SU-DHL-6 (cell line): Measurements from ENCODE around the gene GABBR2.

ENCODE experiments used
- H2AFZ ChIP-seq: fragments of 200-600 bp; sonication (generic); 2 replicates; pipeline ENCODE4 v1.6.1; 2014; ENCODE audit warnings: low read depth, mild to moderate bottlenecking, moderate library complexity, mixed read lengths, antibody characterized with exemption, low read length; ENCODE audit not compliant: severe bottlenecking
- H3F3A ChIP-seq: fragments of 200-600 bp; shearing (Covaris generic); 2 replicates; pipeline ENCODE4 v1.6.0; 2016; ENCODE audit warnings: antibody characterized with exemption, mild to moderate bottlenecking; ENCODE audit not compliant: insufficient read depth
- H3K27ac ChIP-seq: fragments of 200-600 bp; sonication (generic); 2 replicates; pipeline ENCODE4 v1.5.1; 2016; ENCODE audit warnings: low read depth, mild to moderate bottlenecking, low read length, moderate library complexity, mixed read lengths
- H3K27me3 ChIP-seq: fragments of 200-600 bp; sonication (generic), shearing (Covaris generic); 2 replicates; pipeline ENCODE4 v1.6.0; 2014; ENCODE audit warnings: mild to moderate bottlenecking, low read length
- H3K36me3 ChIP-seq: fragments of 200-600 bp; sonication (generic); 2 replicates; pipeline ENCODE4 v1.6.1; 2014; ENCODE audit warnings: mild to moderate bottlenecking, low read length, mixed read lengths
- H3K4me2 ChIP-seq: fragments of 300-600, 200-600 bp; shearing (Covaris generic), sonication (generic); 2 replicates; pipeline ENCODE4 v1.6.0; 2014; ENCODE audit warnings: low read length, low read depth, mild to moderate bottlenecking; ENCODE audit not compliant: poor library complexity, severe bottlenecking
- H3K4me3 ChIP-seq: fragments of 200-600 bp; sonication (generic); 2 replicates; pipeline ENCODE4 v1.5.1; 2014; ENCODE audit warnings: antibody characterized with exemption, low read length, mild to moderate bottlenecking, mixed read lengths; ENCODE audit not compliant: insufficient read depth, poor library complexity, severe bottlenecking
- H3K79me2 ChIP-seq: fragments of 200-600 bp; sonication (generic); 2 replicates; pipeline ENCODE4 v1.6.1; 2014; ENCODE audit warnings: mild to moderate bottlenecking, low read length, moderate library complexity; ENCODE audit not compliant: insufficient read depth
- H3K9ac ChIP-seq: fragments of 200-600 bp; sonication (generic); 2 replicates; pipeline ENCODE4 v1.7.0; 2014; ENCODE audit warnings: mild to moderate bottlenecking, low read length
- H3K9me2 ChIP-seq: fragments of 200-600 bp; sonication (generic); replicated peaks from 2 replicates; pipeline ENCODE4 v1.6.1; 2014; ENCODE audit warnings: low read length; ENCODE audit not compliant: insufficient read depth
- H3K9me3 ChIP-seq: fragments of 200-600 bp; sonication (generic); 2 replicates; pipeline ENCODE4 v1.6.1; 2014; ENCODE audit warnings: low read length, mixed read lengths; ENCODE audit not compliant: insufficient read depth
- H4K20me1 ChIP-seq: fragments of 200-600 bp; sonication (generic); 2 replicates; pipeline ENCODE4 v1.6.1; 2014; ENCODE audit warnings: low read depth, mild to moderate bottlenecking, antibody characterized with exemption, low read length, moderate library complexity, mixed read lengths
- CTCF ChIP-seq: fragments of 200-600 bp; sonication (generic); IDR thresholded peaks from one replicate; pipeline ENCODE4 v1.5.1; 2017; ENCODE audit warnings: antibody characterized with exemption, mild to moderate bottlenecking, low read length, moderate library complexity; ENCODE audit not compliant: insufficient read depth, poor library complexity, severe bottlenecking
- EZH2phosphoT487 ChIP-seq: fragments of 200-600 bp; sonication (generic), shearing (Covaris generic); conservative IDR thresholded peaks from 2 replicates; pipeline ENCODE4 v1.6.1; 2018; ENCODE audit warnings: mild to moderate bottlenecking, antibody characterized with exemption, low read length, moderate library complexity, mixed read lengths

The GABBR2 gene

GRCh38 chr9:98429613-98430012, 279.1 kb downstream of the GABBR2 start:
- TF ChIP-seq CTCF (no peak), EZH2phosphoT487 (no peak)
- Histone ChIP-seq H2AFZ (no peak overlapping the region), H3K9me3 (no peaks in the 10 kb centered on the region)

GRCh38 chr9:98428454-98428853, 280.3 kb downstream of the GABBR2 start:
- no peaks in the 10 kb centered on the region for H3K27me3 ChIP-seq
- no peaks in the 10 kb centered on the region for H4K20me1 ChIP-seq
- no peak for TF ChIP-seq EZH2phosphoT487
- no peak for TF ChIP-seq CTCF
- no peaks in the 10 kb centered on the region for H3F3A ChIP-seq
- no peak overlapping the region for H2AFZ ChIP-seq
- no peaks in the 10 kb centered on the region for H3K79me2 ChIP-seq
- no peak overlapping the region for H3K4me2 ChIP-seq
- H3K36me3 ChIP-seq, result no peaks in the 10 kb centered on the region
- no peaks in the 10 kb centered on the region for H3K9me3 ChIP-seq
- no peaks in the 10 kb centered on the region for H3K9me2 ChIP-seq
- H3K9ac ChIP-seq, result no peak overlapping the region
- no peak overlapping the region for H3K4me3 ChIP-seq
- H3K27ac ChIP-seq, result no peak overlapping the region

More at GRCh38 chr9:98429613-98430012, 279.1 kb downstream of the GABBR2 start:
- Histone ChIP-seq H3K27ac (no peak overlapping the region), H3K27me3 (no peaks in the 10 kb centered on the region), H3K4me3 (no peak overlapping the region), H3K4me2 (no peak overlapping the region), H3F3A (no peaks in the 10 kb centered on the region), H3K9me2 (no peaks in the 10 kb centered on the region), H4K20me1 (no peaks in the 10 kb centered on the region), H3K9ac (no peak overlapping the region), H3K79me2 (no peaks in the 10 kb centered on the region), H3K36me3 (no peaks in the 10 kb centered on the region)

- Histone ChIP-seq H3K36me3 (no peaks in the 10 kb centered on the region), H3K9me2 (no peaks in the 10 kb centered on the region), H3K4me2 (no peak overlapping the region), H3K9me3 (no peaks in the 10 kb centered on the region), H3F3A (no peaks in the 10 kb centered on the region), H3K27ac (no peak overlapping the region), H3K9ac (no peak overlapping the region), H3K27me3 (no peaks in the 10 kb centered on the region), H2AFZ (no peak overlapping the region), H4K20me1 (no peaks in the 10 kb centered on the region), H3K79me2 (no peaks in the 10 kb centered on the region), H3K4me3 (no peak overlapping the region)
- no peak for TF ChIP-seq EZH2phosphoT487
- no peak for TF ChIP-seq CTCF
Measured at GRCh38 chr9:98427491-98427890, 281.2 kb downstream of the GABBR2 start.
